Esophagus muscularis mucosa (tissue), 3 donors: ENCODE results near the gene EGR1.

Experiments
- POLR2A ChIP-seq: fragments of 450-650 bp; IDR thresholded peaks from one replicate; pipeline ENCODE4 v1.6.1; 2017; ENCODE audit warnings: antibody characterized with exemption, moderate library complexity, mild to moderate bottlenecking, low read depth
- POLR2AphosphoS5 ChIP-seq, 2 donors: sonication (generic); formaldehyde crosslinking; IDR thresholded peaks; one replicate each; pipeline ENCODE4 v1.6.1; 2017; ENCODE audit warnings: antibody characterized with exemption in 2 of 2
- TF ChIP-seq, protein P1 (sequence below), 3 experiments: fragments of 200-600 bp in 2 of 3; fragments of 450-650 bp in 1 of 3; sonication (generic) in 2 of 3; IDR thresholded peaks; one replicate each; pipeline ENCODE4 v1.5.1; 2017 to 2019; ENCODE audit warnings: antibody characterized with exemption in 3 of 3, mild to moderate bottlenecking in 2 of 3, moderate library complexity in 1 of 3

DNA sequence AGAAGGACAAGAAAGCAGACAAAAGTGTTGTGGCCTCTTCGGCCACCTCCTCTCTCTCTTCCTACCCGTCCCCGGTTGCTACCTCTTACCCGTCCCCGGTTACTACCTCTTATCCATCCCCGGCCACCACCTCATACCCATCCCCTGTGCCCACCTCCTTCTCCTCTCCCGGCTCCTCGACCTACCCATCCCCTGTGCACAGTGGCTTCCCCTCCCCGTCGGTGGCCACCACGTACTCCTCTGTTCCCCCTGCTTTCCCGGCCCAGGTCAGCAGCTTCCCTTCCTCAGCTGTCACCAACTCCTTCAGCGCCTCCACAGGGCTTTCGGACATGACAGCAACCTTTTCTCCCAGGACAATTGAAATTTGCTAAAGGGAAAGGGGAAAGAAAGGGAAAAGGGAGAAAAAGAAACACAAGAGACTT is 2.4 kb downstream of the EGR1 start:
- TF ChIP-seq, protein P1, sequence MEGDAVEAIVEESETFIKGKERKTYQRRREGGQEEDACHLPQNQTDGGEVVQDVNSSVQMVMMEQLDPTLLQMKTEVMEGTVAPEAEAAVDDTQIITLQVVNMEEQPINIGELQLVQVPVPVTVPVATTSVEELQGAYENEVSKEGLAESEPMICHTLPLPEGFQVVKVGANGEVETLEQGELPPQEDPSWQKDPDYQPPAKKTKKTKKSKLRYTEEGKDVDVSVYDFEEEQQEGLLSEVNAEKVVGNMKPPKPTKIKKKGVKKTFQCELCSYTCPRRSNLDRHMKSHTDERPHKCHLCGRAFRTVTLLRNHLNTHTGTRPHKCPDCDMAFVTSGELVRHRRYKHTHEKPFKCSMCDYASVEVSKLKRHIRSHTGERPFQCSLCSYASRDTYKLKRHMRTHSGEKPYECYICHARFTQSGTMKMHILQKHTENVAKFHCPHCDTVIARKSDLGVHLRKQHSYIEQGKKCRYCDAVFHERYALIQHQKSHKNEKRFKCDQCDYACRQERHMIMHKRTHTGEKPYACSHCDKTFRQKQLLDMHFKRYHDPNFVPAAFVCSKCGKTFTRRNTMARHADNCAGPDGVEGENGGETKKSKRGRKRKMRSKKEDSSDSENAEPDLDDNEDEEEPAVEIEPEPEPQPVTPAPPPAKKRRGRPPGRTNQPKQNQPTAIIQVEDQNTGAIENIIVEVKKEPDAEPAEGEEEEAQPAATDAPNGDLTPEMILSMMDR (IDR thresholded peaks at IDR 0.05): no peak
- TF ChIP-seq POLR2AphosphoS5 (IDR thresholded peaks at IDR 0.05) (peak in 1 of 2 donors; percentile 76), POLR2A (no peak)
